Right lobe of liver (tissue), 6 donors: Measurements from ENCODE around the gene ANKRD33B. TPM values are rescaled to one million over a fixed set of nuclear protein-coding genes. Genes with fewer than 3 reads are reported as not detected.

Experiments
- ATAC-seq, 4 donors: fragments of 200-7000 bp; cut with Tn5 transposase; one replicate each; pipeline ENCODE4 v1.9.1; 2020; ENCODE audit warnings: mild to moderate bottlenecking in 4 of 4, moderate library complexity in 4 of 4
- DNase-seq, 3 donors: peaks; one replicate each; pipeline ENCODE4 v3.0.0-alpha.2; 2020
- H3K27ac ChIP-seq, 3 donors: fragments of 200-600 bp; one replicate each; pipeline ENCODE4 v1.8.0; 2022
- H3K27me3 ChIP-seq, 2 donors: fragments of 200-600 bp; one replicate each; pipeline ENCODE4 v1.8.0; 2022
- H3K36me3 ChIP-seq, 4 donors: fragments of 200-600 bp; sonication (generic) in 1 of 4; one replicate each; pipeline versions ENCODE4 v1.5.1 to v1.8.0; 2017 to 2022; ENCODE audit warnings: control low read depth in 1 of 4
- H3K4me1 ChIP-seq, 4 donors: fragments of 200-600 bp; sonication (generic) in 1 of 4; one replicate each; pipeline versions ENCODE4 v1.5.1 to v1.8.0; 2017 to 2022; ENCODE audit warnings: control low read depth in 1 of 4
- H3K4me3 ChIP-seq, 3 donors: fragments of 200-600 bp; one replicate each; pipeline ENCODE4 v1.8.0; 2022
- H3K9me3 ChIP-seq, 4 donors: fragments of 200-600 bp; sonication (generic) in 1 of 4; one replicate each; pipeline versions ENCODE4 v1.5.1 to v1.8.0; 2017 to 2022; ENCODE audit warnings: control low read depth in 1 of 4
- CTCF ChIP-seq, 4 donors: fragments of 200-600 bp in 3 of 4; fragments of 450-650 bp in 1 of 4; IDR thresholded peaks; one replicate each; pipeline versions ENCODE4 v1.5.1 to v1.8.0; 2016 to 2022; ENCODE audit warnings: antibody characterized with exemption in 4 of 4, mild to moderate bottlenecking in 2 of 4
- POLR2A ChIP-seq: fragments of 450-650 bp; IDR thresholded peaks from one replicate; pipeline ENCODE4 v1.6.1; 2017; ENCODE audit warnings: antibody characterized with exemption, mild to moderate bottlenecking
- WGBS: methylation state at CpG from one replicate; pipeline ENCODE4 v1.1.6; 2018; ENCODE audit warnings: low coverage, low lambda C conversion rate; ENCODE audit not compliant: insufficient coverage; ENCODE audit errors: missing lambda C conversion rate; 5-methylcytosine and 5-hydroxymethylcytosine counted together
- intact Hi-C, 2 donors: fragments of 100-400 bp; cut with DNase I; formaldehyde crosslinking; loops; one replicate each; pipeline versions ENCODE4 v1.11.2 to v1.14.1; 2022
- total RNA-seq, 6 experiments: library from RNA; depleted of rRNA in 2 of 6; stranded (reverse); fragments of >200 nt in 2 of 6; fragmentation: NEBNext Ultra II Directional in 3 of 6; extraction: Animal tissue kit (Norgen Biotek cat#: 25700) in 3 of 6; gene quantifications; one replicate each; pipeline versions ENCODE4 v1.1.0 to v1.2.4, GENCODE V29; 2016 to 2023
- donor health status: DM: no; HTN: yes; CAD: no.
- donor health status: DM: no; HTN: no; CAD: no.
- donor health status: DM: no; HTN: no; CAD: no.
- donor health status: DM: no; HTN: yes; CAD: no.
- donor health status: DM: no; HTN: yes; CAD: no.

Gene ANKRD33B
- total RNA-seq, 6 experiments from 2014 or later, result 0.16 to 1.3 (median 0.29) TPM

DNA sequence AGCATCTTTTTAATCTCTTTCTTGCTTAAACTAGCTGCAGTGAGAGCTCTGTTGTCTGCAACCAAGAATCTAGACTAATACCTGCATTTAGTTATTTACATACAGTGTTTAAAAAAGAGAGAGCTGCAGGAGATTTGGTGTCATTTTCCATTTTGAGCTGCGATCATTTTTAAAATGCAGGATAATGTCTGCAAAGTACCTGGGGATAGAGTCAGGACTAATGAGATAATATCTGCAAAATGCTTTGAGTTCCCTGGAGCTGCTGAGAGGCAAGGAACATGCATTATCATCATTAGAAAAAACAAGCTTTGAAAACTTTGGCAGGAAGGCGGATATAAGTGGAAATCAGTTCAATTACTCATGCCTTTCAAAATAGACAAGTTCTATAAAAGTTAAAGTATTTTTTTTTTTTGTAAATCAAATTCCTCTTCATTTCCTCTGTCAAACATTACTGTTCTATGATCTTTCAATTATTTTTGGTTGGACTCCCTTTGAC lies 21.8 kb upstream of the ANKRD33B start:
- Histone ChIP-seq H3K9me3 (no peaks in the 10 kb centered on the region), H3K4me3 (no peak overlapping the region), H3K27me3 (no peaks in the 10 kb centered on the region), H3K36me3 (no peaks in the 10 kb centered on the region), H3K4me1 (no peaks in the 10 kb centered on the region), H3K27ac (no peak overlapping the region)
- ATAC-seq, result no peak
- no peak for TF ChIP-seq POLR2A
- no peak for TF ChIP-seq CTCF (IDR thresholded peaks at IDR 0.05)
- WGBS, result 65% methylated on average over 2 of the region's 2 CpGs
- no peak for DNase-seq
- intact Hi-C loops, result no loop called here

GRCh38 chr5:10543585-10544040 lies 20.3 kb upstream of the ANKRD33B start:
- 28% methylated on average over 7 of the region's 7 CpGs for WGBS
- Histone ChIP-seq H3K9me3 (no peaks in the 10 kb centered on the region), H3K27ac (no peak overlapping the region), H3K4me3 (no peak overlapping the region), H3K4me1 (no peaks in the 10 kb centered on the region), H3K27me3 (no peaks in the 10 kb centered on the region), H3K36me3 (no peaks in the 10 kb centered on the region)
- TF ChIP-seq POLR2A (no peak), CTCF (IDR thresholded peaks at IDR 0.05) (no peak)
- intact Hi-C loops, result no loop called here
- DNase-seq (no peak), ATAC-seq (no peak)

- intact Hi-C loops, result no loop called here
- ATAC-seq (no peak), DNase-seq (no peak)
- Histone ChIP-seq H3K4me3 (no peak overlapping the region), H3K4me1 (no peaks in the 10 kb centered on the region), H3K27me3 (no peaks in the 10 kb centered on the region), H3K9me3 (no peaks in the 10 kb centered on the region), H3K27ac (no peak overlapping the region), H3K36me3 (no peaks in the 10 kb centered on the region)
- WGBS, result 75% methylated on average over 8 of the region's 8 CpGs
- TF ChIP-seq CTCF (IDR thresholded peaks at IDR 0.05) (no peak), POLR2A (no peak)
These were observed 18.8 kb upstream of the ANKRD33B start for GRCh38 chr5:10545084-10545483.

DNA sequence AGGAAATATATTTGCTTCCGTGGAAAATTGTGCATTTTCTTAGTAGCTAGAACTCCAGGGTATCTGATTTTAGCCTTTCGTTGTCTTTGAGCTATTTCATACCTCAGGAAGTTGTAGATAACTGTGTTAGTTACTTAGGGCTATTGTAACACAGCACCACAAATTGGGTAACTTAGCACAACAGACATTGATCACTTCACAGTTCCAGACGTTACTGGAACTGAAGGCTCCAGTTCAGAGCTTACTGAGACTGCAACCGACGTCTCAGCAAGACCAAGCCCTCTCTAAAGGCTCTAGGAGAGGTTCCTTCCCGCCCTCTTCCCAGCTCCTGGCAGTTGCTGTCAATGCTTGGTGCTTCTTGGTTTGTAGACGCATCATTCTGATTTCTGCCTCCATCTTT lies 17.7 kb upstream of the ANKRD33B start:
- Histone ChIP-seq H3K9me3 (no peaks in the 10 kb centered on the region), H3K27ac (no peak overlapping the region), H3K27me3 (no peaks in the 10 kb centered on the region), H3K4me3 (no peak overlapping the region), H3K36me3 (no peaks in the 10 kb centered on the region), H3K4me1 (no peaks in the 10 kb centered on the region)
- DNase-seq, result no peak
- no peak for ATAC-seq
- WGBS, result 16% methylated on average over 6 of the region's 7 CpGs
- TF ChIP-seq CTCF (IDR thresholded peaks at IDR 0.05), result no peak
- TF ChIP-seq POLR2A, result no peak
- intact Hi-C loops, result no loop called here
